CD4-positive, alpha-beta T cell (primary cell): Measurements from ENCODE around the gene WDR88. TPM values are rescaled to one million over a fixed set of nuclear protein-coding genes. Genes with fewer than 3 reads are reported as not detected.

ENCODE experiments used
- ATAC-seq: fragments of 200-7000 bp; cut with Tn5 transposase; one replicate; pipeline ENCODE4 v1.10.0; 2022; ENCODE audit warnings: mild to moderate bottlenecking; ENCODE audit not compliant: poor library complexity
- CTCF ChIA-PET: fragments of 350-600 bp; sonication (Branson Sonifier 250); formaldehyde crosslinking; loops from one replicate; lab custom pipeline; 2021; ENCODE audit warnings: antibody characterized with exemption, inconsistent platforms; lab: Charles Lee
- POLR2A ChIA-PET: fragments of 350-600 bp; sonication (Branson Sonifier 250); formaldehyde crosslinking; loops from one replicate; lab custom pipeline; 2021; ENCODE audit warnings: antibody characterized with exemption, inconsistent platforms; lab: Charles Lee
- DNase-seq, 14 experiments: peaks; one replicate each; pipeline ENCODE4 v3.0.0-alpha.2; 2013 to 2020; ENCODE audit warnings: mixed read lengths in 2 of 14
- H3K27ac ChIP-seq, 2 donors: one replicate each; pipeline versions ENCODE4 v1.5.1 to v1.7.0; 2013; ENCODE audit warnings: low read length in 2 of 2, low read depth in 1 of 2, mild to moderate bottlenecking in 1 of 2
- H3K27me3 ChIP-seq, 2 experiments: 1 replicate in 1 of 2; 2 replicates in 1 of 2; pipeline versions ENCODE4 v1.6.1 to v1.7.0; 2013; ENCODE audit warnings: low read length in 2 of 2, control low read depth in 1 of 2, mild to moderate bottlenecking in 1 of 2, moderate library complexity in 1 of 2; ENCODE audit not compliant: insufficient read depth in 2 of 2, control insufficient read depth in 1 of 2
- H3K36me3 ChIP-seq: one replicate; pipeline ENCODE4 v1.6.1; 2013; ENCODE audit warnings: low read length, control low read depth; ENCODE audit not compliant: insufficient read depth
- H3K4me1 ChIP-seq: one replicate; pipeline ENCODE4 v1.6.1; 2013; ENCODE audit warnings: low read length, control low read depth; ENCODE audit not compliant: insufficient read depth
- H3K4me3 ChIP-seq: one replicate; pipeline ENCODE4 v1.5.1; 2013; ENCODE audit warnings: mild to moderate bottlenecking, low read length, moderate library complexity
- H3K9me3 ChIP-seq, 2 experiments: 1 replicate in 1 of 2; 2 replicates in 1 of 2; pipeline versions ENCODE4 v1.6.1 to v1.7.0; 2013; ENCODE audit warnings: low read length in 2 of 2, mild to moderate bottlenecking in 2 of 2, control low read depth in 1 of 2, moderate library complexity in 1 of 2; ENCODE audit not compliant: control insufficient read depth in 1 of 2, insufficient read depth in 1 of 2
- H3K27ac Mint-ChIP-seq: one replicate; pipeline ENCODE4 v1.8.0; 2020; ENCODE audit warnings: mixed read lengths
- H3K27me3 Mint-ChIP-seq: one replicate; pipeline ENCODE4 v1.8.0; 2021; ENCODE audit warnings: mixed read lengths
- H3K36me3 Mint-ChIP-seq: one replicate; pipeline ENCODE4 v1.8.0; 2021; ENCODE audit warnings: low read depth, mixed read lengths
- H3K4me1 Mint-ChIP-seq: one replicate; pipeline ENCODE4 v1.8.0; 2021; ENCODE audit warnings: low read depth, mixed read lengths
- H3K4me3 Mint-ChIP-seq: one replicate; pipeline ENCODE4 v1.8.0; 2020; ENCODE audit warnings: mild to moderate bottlenecking, mixed read lengths
- H3K9me3 Mint-ChIP-seq: one replicate; pipeline ENCODE4 v1.8.0; 2020; ENCODE audit warnings: mixed read lengths
- CTCF ChIP-seq: fragments of 200-600 bp; IDR thresholded peaks from one replicate; pipeline ENCODE4 v1.8.0; 2022; ENCODE audit warnings: antibody characterized with exemption, mild to moderate bottlenecking
- intact Hi-C, 2 experiments: fragments of 100-400 bp; cut with DNase I in 1 of 2; cut with micrococcal nuclease in 1 of 2; formaldehyde crosslinking; loops; one replicate each; pipeline versions ENCODE4 v1.15.1 to v1.9.0; 2023 to 2025; cut with DNase I, micrococcal nuclease
- total RNA-seq, 174 experiments: library from RNA in 2 of 174; stranded (reverse) in 2 of 174; gene quantifications; one replicate each; pipeline ENCODE4 v1.2.3 and lab custom pipeline; 2021 to 2026

Gene WDR88
- total RNA-seq, 2 experiments from 2014 or later = not detected

- Mint-ChIP-seq H3K27me3 (peaks cover 8% of the 10 kb centered on the region), H3K9me3 (peaks cover 8% of the 10 kb centered on the region), H3K36me3 (peaks cover 28% of the 10 kb centered on the region), H3K4me3 (no peak overlapping the region), H3K27ac (no peak overlapping the region), H3K4me1 (peaks cover 36% of the 10 kb centered on the region)
- Histone ChIP-seq H3K27me3 (no peaks in the 10 kb centered on the region), H3K36me3 (no peaks in the 10 kb centered on the region), H3K27ac (no peak overlapping the region), H3K4me1 (peaks cover 29% of the 10 kb centered on the region), H3K9me3 (peaks cover 5 to 10% of the 10 kb centered on the region in 2 experiments), H3K4me3 (no peak overlapping the region)
- ATAC-seq (no peak), DNase-seq (no peak)
- ChIA-PET POLR2A (no interaction called here), CTCF (no interaction called here)
- intact Hi-C loops = no loop called here
- TF ChIP-seq CTCF = no peak
Observed at GRCh38 chr19:33171916-33172359, 40.0 kb downstream of the WDR88 start.

GRCh38 chr19:33174186-33174585 is 42.3 kb downstream of the WDR88 start:
- ChIA-PET CTCF (interaction anchor here (2.5 kb wide), 1 partner anchor 10 kb away, joined by 9 read pairs; no protein-coding TSS in a partner anchor), POLR2A (interaction anchor here (1.5 kb wide), 1 partner anchor 14 kb away, joined by 4 read pairs; no protein-coding TSS in a partner anchor)
- DNase-seq = no peak
- peaks cover 2% of the 10 kb centered on the region for H3K9me3 Mint-ChIP-seq
- Histone ChIP-seq H3K4me3 (no peak overlapping the region), H3K27ac (no peak overlapping the region), H3K9me3 (no peaks in the 10 kb centered on the region), H3K36me3 (no peaks in the 10 kb centered on the region), H3K27me3 (no peaks in the 10 kb centered on the region), H3K4me1 (peaks cover 39% of the 10 kb centered on the region)
- no peak for ATAC-seq
- H3K27me3 Mint-ChIP-seq = peaks cover 10% of the 10 kb centered on the region
- peaks cover 43% of the 10 kb centered on the region for H3K4me1 Mint-ChIP-seq
- H3K36me3 Mint-ChIP-seq = peaks cover 35% of the 10 kb centered on the region
- no peak overlapping the region for H3K27ac Mint-ChIP-seq
- TF ChIP-seq CTCF = no peak
- H3K4me3 Mint-ChIP-seq = no peak overlapping the region
- intact Hi-C loops = no loop called here

- peak overlapping the region; percentile 100 for H3K27ac Mint-ChIP-seq
- DNase-seq = no peak
- Histone ChIP-seq H3K27ac (no peak overlapping the region), H3K9me3 (no peaks in the 10 kb centered on the region), H3K4me1 (peaks cover 39% of the 10 kb centered on the region), H3K36me3 (no peaks in the 10 kb centered on the region), H3K27me3 (no peaks in the 10 kb centered on the region), H3K4me3 (peak overlapping the region; percentile 91)
- TF ChIP-seq CTCF = no peak
- H3K4me3 Mint-ChIP-seq = peak overlapping the region; percentile 100
- ChIA-PET POLR2A (interaction anchor here (0.6 to 2.9 kb wide), 5 partner anchors 9 to 500 kb away, joined by 3 to 42 read pairs (median 14); partner anchors contain the start of genes ANKRD27, CEBPG and RGS9BP), CTCF (interaction anchor here (2.5 kb wide), 1 partner anchor 9 kb away, joined by 9 read pairs; no protein-coding TSS in a partner anchor)
- peaks cover 49% of the 10 kb centered on the region for H3K4me1 Mint-ChIP-seq
- intact Hi-C loops = loop anchor here (5.0 kb wide), 6 partner anchors 48 to 768 kb away; partner anchors contain the start of genes CEP89 (in 1 of the 2), DPY19L3 (in 1 of the 2), FAAP24 (in 1 of the 2) and PDCD5 (in 1 of the 2)
- H3K9me3 Mint-ChIP-seq = peaks cover 2% of the 10 kb centered on the region
- peaks cover 10% of the 10 kb centered on the region for H3K27me3 Mint-ChIP-seq
- ATAC-seq = no peak
- peaks cover 35% of the 10 kb centered on the region for H3K36me3 Mint-ChIP-seq
Observed at GRCh38 chr19:33175156-33175782, 43.4 kb downstream of the WDR88 start.
